Right atrium auricular region (tissue), 2 donors: ENCODE results near the gene PKDREJ. TPM values are rescaled to one million over a fixed set of nuclear protein-coding genes. Genes with fewer than 3 reads are reported as not detected.
"Not testable (repeated sequence)": the region's sequence is repeated elsewhere in the genome, so short reads cannot be mapped to it uniquely, and the experiment has no call there.

Source experiments
- DNase-seq: peaks from one replicate; pipeline ENCODE4 v3.0.0-alpha.2; 2019; ENCODE audit warnings: low spot score
- H3K27ac ChIP-seq, 2 donors: fragments of 200-600 bp; sonication (generic); 1 replicate in 1 of 2; 2 replicates in 1 of 2; pipeline ENCODE4 v1.5.1; 2016 to 2019
- H3K27me3 ChIP-seq, 2 donors: fragments of 200-600 bp; sonication (generic); one replicate each; pipeline versions ENCODE4 v1.5.1 to v1.6.0; 2017 to 2019
- H3K36me3 ChIP-seq: fragments of 200-600 bp; sonication (generic); one replicate; pipeline ENCODE4 v1.5.1; 2016
- H3K4me1 ChIP-seq, 2 donors: fragments of 200-600 bp; sonication (generic); one replicate each; pipeline versions ENCODE4 v1.5.1 to v1.6.0; 2017 to 2019
- H3K4me3 ChIP-seq, 2 donors: fragments of 200-600 bp; sonication (generic); 1 replicate in 1 of 2; 2 replicates in 1 of 2; pipeline ENCODE4 v1.5.1; 2017 to 2019; ENCODE audit warnings: mild to moderate bottlenecking in 1 of 2, moderate library complexity in 1 of 2
- H3K9me3 ChIP-seq, 2 donors: fragments of 200-600 bp; sonication (generic); one replicate each; pipeline ENCODE4 v1.5.1; 2019
- CTCF ChIP-seq, 2 donors: fragments of 200-600 bp; sonication (generic); IDR thresholded peaks; one replicate each; pipeline ENCODE4 v1.5.1; 2019; ENCODE audit warnings: antibody characterized with exemption in 2 of 2
- total RNA-seq, 2 donors: library from RNA; depleted of rRNA; stranded (reverse); fragments of >200 nt; gene quantifications; one replicate each; pipeline ENCODE4 v1.1.0, GENCODE V29; 2016

The PKDREJ gene
- under 1 TPM; 0.04 to 0.07 TPM for total RNA-seq

- Histone ChIP-seq H3K36me3 (no peaks in the 10 kb centered on the region), H3K27ac (no peak within 1 kb of the TSS)
- no peak for DNase-seq
Measured at GRCh38 chr22:46263216-46263590, at the start of gene PKDREJ. TSS of gene PKDREJ (minus strand) at chr22:46263343. CDS start at chr22:46263322, 21 bp downstream.

GRCh38 chr22:46312848-46313247, 49.7 kb upstream of the PKDREJ start:
- not testable (repeated sequence) for H3K36me3 ChIP-seq, H3K27me3 ChIP-seq, H3K4me3 ChIP-seq, DNase-seq, H3K27ac ChIP-seq, H3K9me3 ChIP-seq
- peaks cover 0 to 14% of the 10 kb centered on the region in 2 donors for H3K4me1 ChIP-seq

More at GRCh38 chr22:46263216-46263590, at the start of gene PKDREJ:
- Histone ChIP-seq H3K4me3 (peak within 1 kb of the TSS; percentile 18 to 41), H3K9me3 (no peaks in the 10 kb centered on the region), H3K4me1 (peaks cover 0 to 11% of the 10 kb centered on the region in 2 donors), H3K27me3 (no peaks in the 10 kb centered on the region)
- TF ChIP-seq CTCF (IDR thresholded peaks at IDR 0.05) = no peak

GRCh38 chr22:46312056-46312455, 48.9 kb upstream of the PKDREJ start:
- H3K9me3 ChIP-seq = no peaks in the 10 kb centered on the region
- no peak for TF ChIP-seq CTCF (IDR thresholded peaks at IDR 0.05)
- no peak overlapping the region for H3K4me3 ChIP-seq
- H3K27ac ChIP-seq = no peak overlapping the region
- H3K4me1 ChIP-seq = peaks cover 0 to 14% of the 10 kb centered on the region in 2 donors
- H3K27me3 ChIP-seq = no peaks in the 10 kb centered on the region
- DNase-seq = no peak
- H3K36me3 ChIP-seq = no peaks in the 10 kb centered on the region

GRCh38 chr22:46309526-46310085, 46.5 kb upstream of the PKDREJ start:
- Histone ChIP-seq H3K36me3 (no peaks in the 10 kb centered on the region), H3K4me1 (peaks cover 0 to 14% of the 10 kb centered on the region in 2 donors), H3K27ac (peak overlapping the region in 1 of 2 donors; percentile 35), H3K27me3 (no peaks in the 10 kb centered on the region), H3K4me3 (no peak overlapping the region), H3K9me3 (no peaks in the 10 kb centered on the region)
- no peak for TF ChIP-seq CTCF (IDR thresholded peaks at IDR 0.05)
- no peak for DNase-seq

GRCh38 chr22:46308283-46308988, 45.3 kb upstream of the PKDREJ start:
- no peak overlapping the region for H3K27ac ChIP-seq
- TF ChIP-seq CTCF (IDR thresholded peaks at IDR 0.05) = no peak
- H3K9me3 ChIP-seq = no peaks in the 10 kb centered on the region
- peaks cover 0 to 14% of the 10 kb centered on the region in 2 donors for H3K4me1 ChIP-seq
- no peak overlapping the region for H3K4me3 ChIP-seq
- no peaks in the 10 kb centered on the region for H3K36me3 ChIP-seq
- H3K27me3 ChIP-seq = no peaks in the 10 kb centered on the region
- no peak for DNase-seq

- no peak overlapping the region for H3K4me3 ChIP-seq
- no peak for DNase-seq
Measured at GRCh38 chr22:46303347-46303965, 40.3 kb upstream of the PKDREJ start.

More at GRCh38 chr22:46303347-46303965, 40.3 kb upstream of the PKDREJ start:
- no peaks in the 10 kb centered on the region for H3K4me1 ChIP-seq
- no peak overlapping the region for H3K27ac ChIP-seq
- H3K9me3 ChIP-seq = no peaks in the 10 kb centered on the region
- no peaks in the 10 kb centered on the region for H3K27me3 ChIP-seq
- H3K36me3 ChIP-seq = no peaks in the 10 kb centered on the region
- TF ChIP-seq CTCF (IDR thresholded peaks at IDR 0.05) = no peak
